Loucy (cell line): Measurements from ENCODE around the gene HTD2.

Source experiments
- H2AFZ ChIP-seq: fragments of 200-600 bp; sonication (generic); 2 replicates; pipeline ENCODE4 v1.6.0; 2016; ENCODE audit warnings: antibody characterized with exemption, mild to moderate bottlenecking, low read length, moderate library complexity
- H3F3A ChIP-seq: fragments of 200-600 bp; 2 replicates; pipeline ENCODE4 v1.6.0; 2016; ENCODE audit warnings: antibody characterized with exemption, low read depth, mild to moderate bottlenecking
- H3K27me3 ChIP-seq: fragments of 200-600 bp; sonication (generic); 2 replicates; pipeline ENCODE4 v1.6.1; 2014; ENCODE audit warnings: low read length, mild to moderate bottlenecking; ENCODE audit not compliant: insufficient read depth, poor library complexity, severe bottlenecking
- H3K36me3 ChIP-seq: fragments of 200-600 bp; sonication (generic); 2 replicates; pipeline ENCODE4 v1.6.1; 2016; ENCODE audit warnings: low read length; ENCODE audit not compliant: insufficient read depth
- H3K4me1 ChIP-seq: fragments of 200-600 bp; sonication (generic); 2 replicates; pipeline ENCODE4 v1.5.1; 2014; ENCODE audit warnings: low read length, mild to moderate bottlenecking; ENCODE audit not compliant: insufficient read depth, poor library complexity, severe bottlenecking
- H3K4me2 ChIP-seq: fragments of 200-600 bp; sonication (generic); 2 replicates; pipeline ENCODE4 v1.6.0; 2014; ENCODE audit warnings: antibody characterized with exemption, low read length, low read depth, mild to moderate bottlenecking; ENCODE audit not compliant: poor library complexity, severe bottlenecking
- H3K4me3 ChIP-seq: fragments of 200-600 bp; sonication (generic); 2 replicates; pipeline ENCODE4 v1.5.1; 2014; ENCODE audit warnings: low read length, mild to moderate bottlenecking, mixed read lengths; ENCODE audit not compliant: poor library complexity, severe bottlenecking
- H3K79me2 ChIP-seq: fragments of 200-600 bp; sonication (generic); 2 replicates; pipeline ENCODE4 v1.6.1; 2014; ENCODE audit warnings: low read length; ENCODE audit not compliant: insufficient read depth
- H3K9ac ChIP-seq: fragments of 200-600 bp; sonication (generic); 2 replicates; pipeline ENCODE4 v1.6.0; 2014; ENCODE audit warnings: mild to moderate bottlenecking, low read depth, low read length, moderate library complexity; ENCODE audit not compliant: poor library complexity, severe bottlenecking
- H3K9me2 ChIP-seq: fragments of 200-600 bp; sonication (generic); replicated peaks from 2 replicates; pipeline ENCODE4 v1.6.1; 2016; ENCODE audit warnings: low read depth, low read length, mixed read lengths
- H3K9me3 ChIP-seq: fragments of 200-600 bp; sonication (generic); 2 replicates; pipeline ENCODE4 v1.6.1; 2014; ENCODE audit warnings: mild to moderate bottlenecking, antibody characterized with exemption, low read length, low read depth; ENCODE audit not compliant: insufficient read depth
- H4K20me1 ChIP-seq: fragments of 200-600 bp; sonication (generic); 2 replicates; pipeline ENCODE4 v1.6.0; 2014; ENCODE audit warnings: antibody characterized with exemption, low read length, mild to moderate bottlenecking; ENCODE audit not compliant: insufficient read depth, poor library complexity, severe bottlenecking
- EZH2phosphoT487 ChIP-seq: fragments of 200-600 bp; IDR thresholded peaks from 2 replicates; pipeline ENCODE4 v1.6.1; 2018; ENCODE audit warnings: antibody characterized with exemption, mild to moderate bottlenecking, moderate library complexity, borderline replicate concordance
- TF ChIP-seq, protein P1 (sequence below): fragments of 200-600 bp; sonication (generic); conservative IDR thresholded peaks from 2 replicates; pipeline ENCODE4 v1.5.1; 2014; ENCODE audit warnings: mild to moderate bottlenecking, antibody characterized with exemption, low read length

HTD2 gene

DNA sequence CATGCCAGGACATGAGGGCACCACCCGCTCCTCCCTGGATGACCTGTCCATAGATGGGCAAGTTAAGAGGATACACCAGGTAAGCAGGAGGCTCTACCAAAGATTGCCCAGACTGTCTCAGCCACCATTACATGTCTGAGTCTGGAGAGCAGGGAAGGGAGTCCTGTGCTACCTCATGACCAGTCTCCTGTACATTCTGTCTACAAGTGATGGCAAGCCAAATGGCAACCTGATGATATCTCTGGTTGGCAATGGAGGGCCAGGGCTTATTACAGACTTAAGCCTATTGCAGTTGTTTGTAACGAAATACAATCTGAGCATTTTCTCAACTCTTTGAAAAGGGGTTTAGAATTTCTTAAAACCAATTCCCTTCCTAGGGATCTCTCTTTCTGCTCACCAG, 37.0 kb upstream of the HTD2 start:
- TF ChIP-seq, protein P1, sequence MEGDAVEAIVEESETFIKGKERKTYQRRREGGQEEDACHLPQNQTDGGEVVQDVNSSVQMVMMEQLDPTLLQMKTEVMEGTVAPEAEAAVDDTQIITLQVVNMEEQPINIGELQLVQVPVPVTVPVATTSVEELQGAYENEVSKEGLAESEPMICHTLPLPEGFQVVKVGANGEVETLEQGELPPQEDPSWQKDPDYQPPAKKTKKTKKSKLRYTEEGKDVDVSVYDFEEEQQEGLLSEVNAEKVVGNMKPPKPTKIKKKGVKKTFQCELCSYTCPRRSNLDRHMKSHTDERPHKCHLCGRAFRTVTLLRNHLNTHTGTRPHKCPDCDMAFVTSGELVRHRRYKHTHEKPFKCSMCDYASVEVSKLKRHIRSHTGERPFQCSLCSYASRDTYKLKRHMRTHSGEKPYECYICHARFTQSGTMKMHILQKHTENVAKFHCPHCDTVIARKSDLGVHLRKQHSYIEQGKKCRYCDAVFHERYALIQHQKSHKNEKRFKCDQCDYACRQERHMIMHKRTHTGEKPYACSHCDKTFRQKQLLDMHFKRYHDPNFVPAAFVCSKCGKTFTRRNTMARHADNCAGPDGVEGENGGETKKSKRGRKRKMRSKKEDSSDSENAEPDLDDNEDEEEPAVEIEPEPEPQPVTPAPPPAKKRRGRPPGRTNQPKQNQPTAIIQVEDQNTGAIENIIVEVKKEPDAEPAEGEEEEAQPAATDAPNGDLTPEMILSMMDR, result no peak
- no peak for TF ChIP-seq EZH2phosphoT487
- Histone ChIP-seq H3F3A (no peaks in the 10 kb centered on the region; the same call in 1 of the 2 replicates), H4K20me1 (no peaks in the 10 kb centered on the region), H3K4me1 (peaks cover 3% of the 10 kb centered on the region), H3K9me2 (no peaks in the 10 kb centered on the region), H3K27me3 (no peaks in the 10 kb centered on the region), H3K4me3 (no peak overlapping the region), H3K36me3 (no peaks in the 10 kb centered on the region), H3K4me2 (no peak overlapping the region), H3K79me2 (no peaks in the 10 kb centered on the region), H3K9me3 (no peaks in the 10 kb centered on the region), H2AFZ (no peak overlapping the region), H3K9ac (no peak overlapping the region)

DNA sequence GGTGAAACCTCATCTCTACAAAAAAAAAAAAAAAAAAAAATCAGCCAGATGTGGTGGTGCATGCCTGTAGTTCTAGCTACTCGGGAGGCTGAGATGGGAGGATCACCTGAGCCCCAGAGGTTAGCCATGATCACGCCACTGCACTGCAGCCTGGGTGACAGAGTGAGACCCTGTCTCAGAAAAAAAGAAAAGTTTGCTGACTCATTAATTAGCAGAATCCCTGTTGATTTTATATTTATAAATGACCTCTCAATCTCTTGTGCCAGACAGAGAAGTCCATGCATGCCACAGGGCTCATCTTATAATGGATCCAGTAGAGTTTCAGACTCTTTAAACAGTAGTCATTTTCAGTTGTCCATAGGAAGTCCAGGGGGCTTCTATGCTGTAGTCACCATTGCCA, 35.8 kb upstream of the HTD2 start:
- Histone ChIP-seq H3K79me2 (no peaks in the 10 kb centered on the region), H3K27me3 (no peaks in the 10 kb centered on the region), H3K4me1 (peaks cover 3% of the 10 kb centered on the region), H2AFZ (no peak overlapping the region), H3K36me3 (no peaks in the 10 kb centered on the region), H3K4me3 (no peak overlapping the region), H3K9ac (no peak overlapping the region), H3F3A (no peaks in the 10 kb centered on the region; the same call in 1 of the 2 replicates), H3K9me2 (no peaks in the 10 kb centered on the region), H4K20me1 (no peaks in the 10 kb centered on the region), H3K9me3 (no peaks in the 10 kb centered on the region), H3K4me2 (no peak overlapping the region)
- TF ChIP-seq, protein P1, result no peak
- no peak for TF ChIP-seq EZH2phosphoT487

GRCh38 chr3:58271901-58272501, 34.3 kb upstream of the HTD2 start:
- Histone ChIP-seq H3K79me2 (no peaks in the 10 kb centered on the region), H2AFZ (no peak overlapping the region), H3K9me2 (no peaks in the 10 kb centered on the region), H3K4me3 (no peak overlapping the region), H3K9ac (no peak overlapping the region), H3K36me3 (no peaks in the 10 kb centered on the region), H3K4me1 (peaks cover 3% of the 10 kb centered on the region), H4K20me1 (no peaks in the 10 kb centered on the region), H3K27me3 (no peaks in the 10 kb centered on the region), H3K4me2 (no peak overlapping the region), H3K9me3 (no peaks in the 10 kb centered on the region), H3F3A (no peaks in the 10 kb centered on the region; the same call in 1 of the 2 replicates)
- no peak for TF ChIP-seq EZH2phosphoT487
- TF ChIP-seq, protein P1, result no peak
